NCI-H1092 (cell line): ENCODE data around the gene GTPBP6.
"Not testable (repeated sequence)": the region's sequence is repeated elsewhere in the genome, so short reads cannot be mapped to it uniquely, and the experiment has no call there.

Source experiments
- DNase-seq: peaks from one replicate; lab custom pipeline; 2025; lab: John Stamatoyannopoulos, UW

Gene GTPBP6

GRCh38 chrX:351736-352135, 33.1 kb upstream of the GTPBP6 start:
- no peak for DNase-seq

DNA sequence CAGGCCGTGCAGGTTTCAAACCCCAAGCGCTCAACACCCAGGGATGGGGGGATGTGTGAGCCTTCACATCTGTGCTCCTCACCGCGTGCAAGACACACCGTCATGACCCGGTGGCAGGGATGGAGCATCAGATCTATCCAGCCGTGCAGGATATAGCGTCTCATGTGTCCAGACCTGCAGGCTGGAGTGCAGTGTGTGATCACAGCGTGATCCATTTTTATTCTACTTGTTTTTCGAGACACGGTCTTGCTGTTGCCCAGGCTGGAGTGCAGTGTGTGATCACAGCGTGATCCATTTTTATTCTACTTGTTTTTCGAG, 32.7 kb upstream of the GTPBP6 start:
- not testable (repeated sequence) for DNase-seq

- DNase-seq: no peak
Observed at GRCh38 chrX:350534-351323, 32.1 kb upstream of the GTPBP6 start.

DNA sequence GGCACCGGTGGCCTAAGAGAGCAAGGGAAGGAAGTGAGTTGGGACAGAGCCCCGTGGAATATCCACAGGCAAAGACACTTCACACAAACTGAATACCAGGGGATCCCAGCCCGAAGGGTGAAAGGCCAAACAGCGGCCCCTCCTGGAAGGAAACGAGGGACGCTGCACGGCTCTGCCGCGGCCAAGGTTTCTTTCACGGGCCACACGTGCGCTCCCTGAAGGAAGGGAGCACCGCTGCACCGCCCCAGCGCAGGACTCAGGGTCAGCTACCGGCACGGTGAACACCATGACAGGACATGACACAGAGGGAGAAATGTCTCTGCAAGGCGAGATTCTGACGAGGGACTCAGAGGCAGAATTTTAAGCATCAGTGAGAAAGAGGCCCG, 31.5 kb upstream of the GTPBP6 start:
- no peak for DNase-seq

GRCh38 chrX:349702-350101, 31.1 kb upstream of the GTPBP6 start:
- no peak for DNase-seq

DNA sequence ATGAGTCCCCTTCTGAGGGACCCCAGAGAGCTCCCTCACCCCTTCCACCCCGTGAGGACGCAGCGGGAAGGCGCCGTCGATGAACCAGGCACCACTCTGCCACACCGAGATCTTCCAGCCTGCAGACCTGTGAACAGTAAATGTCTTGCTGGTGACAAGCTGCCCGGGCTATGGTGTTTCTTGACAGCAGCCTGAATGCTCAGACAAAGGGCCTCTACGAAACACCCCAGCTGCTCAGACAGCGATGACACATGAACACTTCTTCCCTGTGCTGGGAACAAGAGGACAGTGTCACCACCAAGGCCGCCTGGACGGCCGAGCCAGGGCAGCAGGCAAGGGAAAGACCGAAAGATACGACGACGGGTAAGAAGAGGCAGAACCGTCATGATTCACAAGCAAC, 30.6 kb upstream of the GTPBP6 start:
- no peak for DNase-seq

GRCh38 chrX:348461-349117, 30.0 kb upstream of the GTPBP6 start:
- no peak for DNase-seq

DNA sequence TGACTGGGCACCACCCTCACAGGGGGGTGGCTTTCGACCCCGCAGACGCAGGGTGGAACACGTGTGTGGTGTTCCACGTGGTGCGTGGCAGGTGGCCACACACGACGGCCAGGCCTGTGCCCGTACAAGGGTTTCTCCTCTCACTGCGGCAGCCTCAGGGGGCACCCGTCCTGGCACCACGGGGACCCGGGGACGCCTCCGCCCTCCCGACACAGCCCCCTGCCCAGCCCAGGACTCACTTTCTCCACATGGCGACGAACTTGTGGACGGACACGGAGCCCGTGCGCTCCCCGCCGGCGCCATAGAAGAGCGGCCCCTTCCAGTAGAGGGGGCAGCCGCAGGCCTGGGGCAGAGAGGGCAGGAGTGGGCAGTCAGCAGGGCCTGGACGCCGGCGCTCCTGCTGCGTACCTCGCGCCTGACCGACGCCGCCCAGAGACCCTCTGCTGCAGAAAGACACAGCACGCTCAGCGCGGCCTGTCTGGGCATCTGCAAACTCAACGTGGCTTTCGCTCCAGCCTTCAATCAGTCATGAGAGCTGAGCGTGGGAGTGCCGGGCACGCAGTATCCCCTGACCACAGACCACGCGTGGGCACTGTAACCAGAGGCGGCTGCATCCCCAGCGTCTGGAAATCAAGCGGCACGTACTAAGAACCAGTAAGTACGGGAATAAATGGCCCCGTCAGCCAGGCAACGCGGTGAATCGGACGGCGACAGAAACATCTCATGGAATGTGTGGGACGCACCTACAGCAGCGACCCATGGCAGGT, 28.9 kb upstream of the GTPBP6 start:
- DNase-seq: no peak

GRCh38 chrX:346034-346813, 27.6 kb upstream of the GTPBP6 start:
- DNase-seq: no peak

GRCh38 chrX:345020-345925, 26.7 kb upstream of the GTPBP6 start:
- no peak for DNase-seq

DNA sequence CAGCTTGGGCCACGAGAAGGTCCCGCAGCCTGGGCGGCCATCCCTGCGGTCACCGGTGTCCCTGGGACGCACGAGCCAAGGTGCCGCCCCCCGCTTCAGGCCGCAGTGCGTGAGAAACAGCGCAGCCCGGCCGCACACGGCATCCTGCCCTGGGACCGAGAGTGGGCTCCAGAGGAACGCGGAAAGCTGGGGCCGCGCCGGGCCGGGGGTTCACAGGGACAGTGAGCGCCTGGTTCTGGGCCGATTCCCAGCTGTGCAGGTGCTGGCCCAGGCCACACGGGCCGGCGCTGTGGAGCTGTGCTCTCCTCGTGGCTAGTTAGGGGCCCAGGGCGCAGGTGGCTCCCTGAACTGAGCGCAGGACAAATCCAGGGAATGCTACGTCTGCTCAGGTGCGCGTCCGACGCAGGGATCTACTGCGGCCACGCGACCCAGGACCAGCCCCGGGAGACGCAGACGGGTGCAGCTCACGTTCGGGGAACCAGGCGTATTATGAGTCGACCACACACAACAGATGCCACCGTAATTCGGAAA, 25.8 kb upstream of the GTPBP6 start:
- DNase-seq: no peak

DNA sequence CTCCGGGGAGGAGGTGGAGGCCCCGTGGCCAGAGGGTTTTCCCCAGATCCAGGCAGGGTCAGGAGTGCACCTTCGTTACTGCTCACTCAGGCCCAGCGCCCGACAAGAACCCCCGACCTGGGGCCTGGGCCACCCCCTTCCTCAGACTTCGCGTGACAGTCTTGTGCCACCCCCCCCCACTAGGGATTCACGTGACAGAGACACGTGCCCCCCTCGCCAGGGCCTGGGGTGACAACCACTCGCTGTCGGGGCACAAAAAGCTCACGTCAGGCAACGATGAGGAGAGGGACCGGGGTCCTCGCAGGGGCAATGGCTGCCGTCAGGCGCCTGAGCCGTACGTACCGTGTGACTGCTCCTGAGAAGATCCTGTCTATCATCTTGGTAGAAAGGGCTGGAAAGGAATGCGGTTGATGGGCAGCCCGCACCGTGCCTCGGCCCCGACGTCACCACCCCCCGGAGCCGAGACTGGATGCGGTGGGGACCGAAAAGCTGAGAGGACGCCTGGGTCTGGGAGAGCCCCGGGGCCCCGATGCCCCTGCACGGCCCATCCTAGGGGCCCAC, 23.0 kb upstream of the GTPBP6 start:
- no peak for DNase-seq

- DNase-seq: no peak
Observed at GRCh38 chrX:340641-341423, 22.2 kb upstream of the GTPBP6 start.

GRCh38 chrX:340121-340520, 21.5 kb upstream of the GTPBP6 start:
- no peak for DNase-seq

DNA sequence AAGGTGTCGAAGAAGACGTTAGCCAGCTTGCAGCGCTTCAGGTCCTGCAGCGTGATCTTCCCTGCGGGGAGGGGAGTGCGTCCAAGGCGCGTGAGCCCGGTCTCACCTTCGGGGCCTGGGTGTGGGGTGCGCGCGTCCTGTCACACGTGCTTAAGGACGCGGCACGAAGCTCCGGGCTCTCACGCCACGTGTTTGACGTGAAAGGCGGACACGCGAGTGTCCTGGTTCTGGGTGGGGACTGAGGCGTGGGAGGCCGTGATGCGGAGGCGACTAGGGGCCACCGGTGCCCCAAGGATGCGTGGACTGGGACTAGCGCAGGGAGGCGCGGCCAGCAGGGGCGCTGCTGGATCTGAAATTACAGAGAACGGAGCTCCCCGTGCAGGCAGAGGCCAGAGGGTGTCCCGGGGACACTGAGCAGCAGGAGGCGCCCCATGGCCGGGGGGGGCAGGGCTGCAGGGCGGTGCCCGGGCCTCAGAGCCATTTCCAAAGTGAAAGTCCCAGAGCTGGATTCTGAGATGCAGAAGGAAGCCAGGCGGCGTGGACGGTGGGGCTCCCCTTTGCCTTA, 20.3 kb upstream of the GTPBP6 start:
- no peak for DNase-seq

GRCh38 chrX:338281-338835, 19.8 kb upstream of the GTPBP6 start:
- no peak for DNase-seq

- DNase-seq: no peak
Observed at GRCh38 chrX:337331-337831, 18.8 kb upstream of the GTPBP6 start.

GRCh38 chrX:336227-336626, 17.6 kb upstream of the GTPBP6 start:
- no peak for DNase-seq

GRCh38 chrX:335758-336155, 17.2 kb upstream of the GTPBP6 start:
- no peak for DNase-seq
